Kidney epithelial cell (primary cell): ENCODE results near the gene ING4. TPM values are rescaled to one million over a fixed set of nuclear protein-coding genes. Genes with fewer than 3 reads are reported as not detected.
A peak's percentile ranks its signal among the peaks of the same experiment; 100 is the strongest.

Experiments used
- DNase-seq: peaks from one replicate; pipeline ENCODE4 v3.0.0-alpha.2; 2010; ENCODE audit warnings: low read depth
- H3K27me3 ChIP-seq: 2 replicates; pipeline ENCODE4 v1.6.0; 2011; ENCODE audit warnings: low read length; ENCODE audit not compliant: control insufficient read depth, insufficient read depth
- H3K36me3 ChIP-seq: 2 replicates; pipeline ENCODE4 v1.5.1; 2011; ENCODE audit warnings: low read length; ENCODE audit not compliant: control insufficient read depth, insufficient read depth
- H3K4me3 ChIP-seq: 2 replicates; pipeline ENCODE4 v1.5.1; 2011; ENCODE audit warnings: low read depth, mild to moderate bottlenecking, control low read depth, low read length
- total RNA-seq: library from RNA; depleted of rRNA; stranded (reverse); fragments of >200 nt; gene quantifications from 2 replicates; pipeline ENCODE4 v1.2.3, GENCODE V29; 2015
- TF ChIP-seq, protein P1 (sequence below): IDR thresholded peaks from 2 replicates; pipeline ENCODE4 v1.5.1; 2011; ENCODE audit warnings: mild to moderate bottlenecking, moderate library complexity, low read length, control low read depth, inconsistent platforms; ENCODE audit not compliant: insufficient read depth, poor library complexity, severe bottlenecking

ING4 gene
- total RNA-seq, 1 donor from 2014 or later: 34.1 TPM

- TF ChIP-seq, protein P1, sequence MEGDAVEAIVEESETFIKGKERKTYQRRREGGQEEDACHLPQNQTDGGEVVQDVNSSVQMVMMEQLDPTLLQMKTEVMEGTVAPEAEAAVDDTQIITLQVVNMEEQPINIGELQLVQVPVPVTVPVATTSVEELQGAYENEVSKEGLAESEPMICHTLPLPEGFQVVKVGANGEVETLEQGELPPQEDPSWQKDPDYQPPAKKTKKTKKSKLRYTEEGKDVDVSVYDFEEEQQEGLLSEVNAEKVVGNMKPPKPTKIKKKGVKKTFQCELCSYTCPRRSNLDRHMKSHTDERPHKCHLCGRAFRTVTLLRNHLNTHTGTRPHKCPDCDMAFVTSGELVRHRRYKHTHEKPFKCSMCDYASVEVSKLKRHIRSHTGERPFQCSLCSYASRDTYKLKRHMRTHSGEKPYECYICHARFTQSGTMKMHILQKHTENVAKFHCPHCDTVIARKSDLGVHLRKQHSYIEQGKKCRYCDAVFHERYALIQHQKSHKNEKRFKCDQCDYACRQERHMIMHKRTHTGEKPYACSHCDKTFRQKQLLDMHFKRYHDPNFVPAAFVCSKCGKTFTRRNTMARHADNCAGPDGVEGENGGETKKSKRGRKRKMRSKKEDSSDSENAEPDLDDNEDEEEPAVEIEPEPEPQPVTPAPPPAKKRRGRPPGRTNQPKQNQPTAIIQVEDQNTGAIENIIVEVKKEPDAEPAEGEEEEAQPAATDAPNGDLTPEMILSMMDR: no peak
These were observed 47.1 kb downstream of the ING4 start for GRCh38 chr12:6615802-6616201.

GRCh38 chr12:6614513-6615172 lies 48.3 kb downstream of the ING4 start:
- TF ChIP-seq, protein P1: peak; percentile 30
- no peaks in the 10 kb centered on the region for H3K36me3 ChIP-seq
- DNase-seq: no peak
- no peak overlapping the region for H3K4me3 ChIP-seq
- no peaks in the 10 kb centered on the region for H3K27me3 ChIP-seq

More at GRCh38 chr12:6615802-6616201, 47.1 kb downstream of the ING4 start:
- Histone ChIP-seq H3K27me3 (peaks cover 9% of the 10 kb centered on the region), H3K4me3 (no peak overlapping the region), H3K36me3 (no peaks in the 10 kb centered on the region)
- no peak for DNase-seq

DNA sequence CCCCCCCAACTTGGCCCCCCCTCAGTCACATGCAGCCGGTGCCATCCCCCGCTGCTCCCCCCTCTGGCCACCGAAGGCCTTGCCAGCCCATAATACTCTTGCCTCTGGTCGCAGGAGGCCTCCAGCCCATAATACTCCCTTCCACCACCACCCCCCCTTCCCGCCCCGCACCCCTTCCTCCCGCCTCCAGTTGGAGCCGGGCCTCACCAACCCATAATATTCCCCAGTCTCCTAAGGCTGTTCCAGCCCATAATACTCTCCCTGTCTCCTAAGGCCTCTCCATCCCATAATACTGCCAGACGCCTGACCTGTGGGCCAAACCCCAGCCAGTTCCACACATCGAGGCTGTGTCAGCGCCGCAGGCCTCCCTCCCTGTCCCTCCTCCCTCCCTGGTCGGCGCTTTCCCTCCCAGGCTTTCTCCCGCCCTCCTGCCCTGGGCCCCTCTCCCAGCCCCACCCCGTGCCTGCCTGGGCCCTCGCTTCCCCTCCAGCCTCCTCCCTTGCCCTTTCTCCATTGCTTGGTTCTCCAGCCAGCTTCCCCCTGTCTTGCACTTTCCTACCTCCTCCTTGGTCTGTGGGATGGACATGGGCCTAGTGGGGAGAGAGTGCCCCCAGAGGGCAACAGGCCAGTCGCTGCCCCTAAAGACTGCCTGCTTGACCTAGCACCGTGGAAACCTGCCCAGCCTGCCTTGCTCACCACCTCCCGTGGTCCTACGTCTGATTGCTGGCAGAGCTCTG lies 49.0 kb downstream of the ING4 start:
- TF ChIP-seq, protein P1: peak; percentile 20
- peak; percentile 87 for DNase-seq
- Histone ChIP-seq H3K27me3 (no peaks in the 10 kb centered on the region), H3K36me3 (no peaks in the 10 kb centered on the region), H3K4me3 (no peak overlapping the region)

- Histone ChIP-seq H3K27me3 (no peaks in the 10 kb centered on the region), H3K36me3 (no peaks in the 10 kb centered on the region), H3K4me3 (no peak overlapping the region)
- DNase-seq: no peak
- TF ChIP-seq, protein P1: no peak
These were observed 49.7 kb downstream of the ING4 start for GRCh38 chr12:6613015-6613775.

DNA sequence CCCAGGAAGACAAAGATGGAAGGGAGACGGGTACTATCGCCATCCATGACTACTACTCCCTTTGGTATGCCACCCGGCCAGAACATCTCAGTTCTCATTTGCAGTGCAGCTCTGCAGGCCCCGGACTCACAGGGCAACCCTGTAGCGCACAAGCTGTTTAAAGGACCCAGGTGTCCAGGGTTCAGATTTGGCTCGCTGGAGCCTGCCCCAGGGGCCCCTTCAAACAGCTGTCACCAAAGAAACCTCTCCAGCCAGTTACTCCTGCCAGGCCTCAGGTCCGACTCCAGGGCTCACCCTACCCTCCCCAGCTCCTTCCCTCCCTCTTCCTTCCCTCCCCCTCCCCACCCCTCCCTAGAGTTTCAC lies 50.3 kb downstream of the ING4 start:
- no peak overlapping the region for H3K4me3 ChIP-seq
- TF ChIP-seq, protein P1: no peak
- no peaks in the 10 kb centered on the region for H3K36me3 ChIP-seq

More for the DNA sequence above, 50.3 kb downstream of the ING4 start:
- DNase-seq: no peak
- H3K27me3 ChIP-seq: no peaks in the 10 kb centered on the region
